ENCODE data around the gene GLDC. TPM values are rescaled to one million over a fixed set of nuclear protein-coding genes. Genes with fewer than 3 reads are reported as not detected.
A peak's percentile ranks its signal among the peaks of the same experiment; 100 is the strongest.
"Not testable (repeated sequence)": the region's sequence is repeated elsewhere in the genome, so short reads cannot be mapped to it uniquely, and the experiment has no call there.

GLDC gene
- total RNA-seq (1 to 10 TPM in 2 of 7 donors, under 1 TPM in 3, not detected in 2; 0.52 to 4.3 (median 0.79) TPM), polyA plus RNA-seq (under 1 TPM; 0.07 to 0.53 TPM)
- long read RNA-seq, donor 1, result 0 reads
- long read RNA-seq, donor 2, transcript GLDC-201 (25 exons, 3,900 nt), result major isoform, 8 of 27 reads
- long read RNA-seq, donor 2, partial matches to known transcripts, result 19 of 27 reads
- long read RNA-seq, donor 2, other reads (novel, unspliced or antisense), result 0 of 27 reads
- long read RNA-seq, donor 3, partial matches to known transcripts, result 1 of 6 reads
- long read RNA-seq, donor 3, other reads (novel, unspliced or antisense), result 1 of 6 reads

- Histone ChIP-seq H3K27me3 (no peaks in the 10 kb centered on the region), H3K4me1 (ENCODE audit: insufficient read depth) (peaks cover 3% of the 10 kb centered on the region), H3K27ac (no peak within 1 kb of the TSS), H3K4me3 (peak within 1 kb of the TSS; percentile 24), H3K36me3 (no peaks in the 10 kb centered on the region), H3K9me3 (peaks cover 0 to 3% of the 10 kb centered on the region in 2 donors)
- 1 to 8% (median 4%) methylated on average over 57 to 68 of the region's 68 CpGs for WGBS, 3 donors
- intact Hi-C loops (cut with DNase I), result no loop called here
- peak in 3 of 5 donors; percentile 16 to 33 (median 18) for DNase-seq
- TF ChIP-seq CTCF (IDR thresholded peaks at IDR 0.05) (no peak), POLR2A (IDR thresholded peaks at IDR 0.05) (no peak), EP300 (IDR thresholded peaks at IDR 0.05) (no peak)
These were observed at the start of gene GLDC for GRCh38 chr9:6645355-6646292. TSS of gene GLDC (minus strand) at chr9:6645729. CDS start at chr9:6645499, 230 bp downstream.

- no peak for DNase-seq
- Histone ChIP-seq H3K9me3 (no peaks in the 10 kb centered on the region), H3K4me3 (no peak overlapping the region), H3K4me1 (ENCODE audit: insufficient read depth) (no peaks in the 10 kb centered on the region), H3K27me3 (no peaks in the 10 kb centered on the region), H3K36me3 (no peaks in the 10 kb centered on the region), H3K27ac (no peak overlapping the region)
- no peak for TF ChIP-seq CTCF (IDR thresholded peaks at IDR 0.05)
- TF ChIP-seq EP300 (IDR thresholded peaks at IDR 0.05), result no peak
- no peak for TF ChIP-seq POLR2A (IDR thresholded peaks at IDR 0.05)
- intact Hi-C loops (cut with DNase I), result no loop called here
- 38 to 63% (median 39%) methylated on average over 9 of the region's 9 CpGs for whole genome bisulfite sequencing, 3 donors
These were observed 47.4 kb upstream of the GLDC start for GRCh38 chr9:6692881-6693361.

- TF ChIP-seq EP300 (IDR thresholded peaks at IDR 0.05), result no peak
- TF ChIP-seq POLR2A (IDR thresholded peaks at IDR 0.05), result no peak
- TF ChIP-seq CTCF (IDR thresholded peaks at IDR 0.05), result no peak
- H3K9me3 ChIP-seq, result no peaks in the 10 kb centered on the region
- no peaks in the 10 kb centered on the region for H3K4me1 ChIP-seq (ENCODE audit: insufficient read depth)
- H3K4me3 ChIP-seq, result no peak overlapping the region
- 85 to 91% (median 86%) methylated on average over 6 of the region's 6 CpGs for WGBS, 3 donors
- no peaks in the 10 kb centered on the region for H3K27me3 ChIP-seq
- no peaks in the 10 kb centered on the region for H3K36me3 ChIP-seq
- H3K27ac ChIP-seq, result no peak overlapping the region
- intact Hi-C loops (cut with DNase I), result no loop called here
- DNase-seq, result no peak
These were observed 46.9 kb upstream of the GLDC start for GRCh38 chr9:6692433-6692832.

GRCh38 chr9:6690675-6691070, 45.1 kb upstream of the GLDC start:
- H3K9me3 ChIP-seq; H3K27ac ChIP-seq; H3K27me3 ChIP-seq; intact Hi-C loops (cut with DNase I); H3K36me3 ChIP-seq; H3K4me3 ChIP-seq; H3K4me1 ChIP-seq (ENCODE audit: insufficient read depth); DNase-seq: not testable (repeated sequence)
- WGBS, 3 donors, result 93 to 96% (median 93%) methylated on average over 7 of the region's 7 CpGs

Data from ovary (tissue), 10 donors.